Common myeloid progenitor, CD34-positive (primary cell): Measurements from ENCODE around the gene PSME2. TPM values are rescaled to one million over a fixed set of nuclear protein-coding genes. Genes with fewer than 3 reads are reported as not detected.

Experiments
- CTCF ChIA-PET: fragments of 350-600 bp; sonication (Branson Sonifier 250); formaldehyde crosslinking; loops from one replicate; lab custom pipeline; 2021; ENCODE audit warnings: antibody characterized with exemption; lab: Charles Lee
- POLR2A ChIA-PET: fragments of 350-600 bp; sonication (Branson Sonifier 250); formaldehyde crosslinking; loops from one replicate; lab custom pipeline; 2021; ENCODE audit warnings: antibody characterized with exemption; lab: Charles Lee
- DNase-seq, 3 donors: peaks; one replicate each; pipeline versions ENCODE4 v3.0.0 to v3.0.0-alpha.2; 2013
- H3K27ac ChIP-seq, 2 experiments: 1 replicate in 1 of 2; 2 replicates in 1 of 2; pipeline ENCODE4 v1.7.0; 2013; ENCODE audit warnings: inconsistent platforms in 2 of 2, low read length in 2 of 2, mild to moderate bottlenecking in 2 of 2, low read depth in 1 of 2, moderate library complexity in 1 of 2; ENCODE audit not compliant: severe bottlenecking in 2 of 2, insufficient read depth in 1 of 2, poor library complexity in 1 of 2
- H3K27me3 ChIP-seq, 5 experiments: replicated peaks in 2 of 5; 1 replicate in 3 of 5; 2 replicates in 2 of 5; pipeline versions ENCODE4 v1.6.1 to v1.7.0; 2013; ENCODE audit warnings: low read length in 4 of 5, mild to moderate bottlenecking in 2 of 5, moderate library complexity in 2 of 5, inconsistent platforms in 1 of 5; ENCODE audit not compliant: insufficient read depth in 5 of 5, control insufficient read depth in 4 of 5
- H3K36me3 ChIP-seq, 4 experiments: 1 replicate in 2 of 4; 2 replicates in 2 of 4; pipeline versions ENCODE4 v1.6.1 to v1.7.0; 2013; ENCODE audit warnings: low read length in 3 of 4, control low read depth in 1 of 4, mild to moderate bottlenecking in 1 of 4; ENCODE audit not compliant: control insufficient read depth in 4 of 4, insufficient read depth in 4 of 4
- H3K4me1 ChIP-seq, 4 experiments: 1 replicate in 3 of 4; 2 replicates in 1 of 4; pipeline versions ENCODE4 v1.6.1 to v1.7.1; 2013; ENCODE audit warnings: low read length in 3 of 4, mild to moderate bottlenecking in 3 of 4, control low read depth in 1 of 4, inconsistent platforms in 1 of 4, moderate library complexity in 1 of 4; ENCODE audit not compliant: control insufficient read depth in 4 of 4, insufficient read depth in 4 of 4; ENCODE audit errors: control extremely low read depth in 1 of 4
- H3K4me3 ChIP-seq, 7 experiments: 1 replicate in 4 of 7; 2 replicates in 3 of 7; pipeline versions ENCODE4 v1.5.1 to v1.7.0; 2013; ENCODE audit warnings: mild to moderate bottlenecking in 7 of 7, low read length in 6 of 7, moderate library complexity in 6 of 7, inconsistent platforms in 2 of 7, low read depth in 2 of 7, control low read depth in 1 of 7; ENCODE audit not compliant: insufficient read depth in 4 of 7, control insufficient read depth in 1 of 7; ENCODE audit errors: extremely low read depth in 1 of 7
- H3K9me3 ChIP-seq, 5 experiments: 1 replicate in 4 of 5; 2 replicates in 1 of 5; pipeline versions ENCODE4 v1.6.1 to v1.7.1; 2013; ENCODE audit warnings: low read length in 4 of 5, mild to moderate bottlenecking in 2 of 5, inconsistent platforms in 1 of 5, low read depth in 1 of 5, moderate library complexity in 1 of 5; ENCODE audit not compliant: control insufficient read depth in 4 of 5, insufficient read depth in 2 of 5; ENCODE audit errors: control extremely low read depth in 1 of 5
- WGBS: methylation state at CpG from one replicate; pipeline ENCODE4 v1.1.5; 2013; ENCODE audit not compliant: insufficient coverage; 5-methylcytosine and 5-hydroxymethylcytosine counted together
- polyA plus RNA-seq: library from polyadenylated mRNA; unstranded; fragments of 120-200 nt; gene quantifications from one replicate; pipeline ENCODE4 v1.2.1, GENCODE V29; 2013

PSME2 gene
- 145 TPM for polyA plus RNA-seq

- CTCF ChIA-PET = interaction anchor here (0.7 to 11.6 kb wide), 11 partner anchors 9 to 162 kb away, joined by 3 to 112 read pairs (median 4); partner anchors contain the start of genes CIDEB, DCAF11, IRF9 and NRL
- Histone ChIP-seq H3K36me3 (peaks cover 15 to 46% (median 32%) of the 10 kb centered on the region in 4 experiments), H3K4me1 (peaks cover 4 to 34% (median 32%) of the 10 kb centered on the region in 4 experiments), H3K27me3 (no peaks in the 10 kb centered on the region), H3K9me3 (no peaks in the 10 kb centered on the region), H3K27ac (peak within 1 kb of the TSS; percentile 71 to 85), H3K4me3 (peak within 1 kb of the TSS; percentile 56 to 100 (median 97))
- peak; percentile 95 to 99 (median 98) for DNase-seq
- 0% methylated on average over 13 of the region's 25 CpGs for WGBS
- POLR2A ChIA-PET = interaction anchor here (0.8 to 2.2 kb wide), 6 partner anchors 8 to 43 kb away, joined by 3 to 16 read pairs (median 4); partner anchors contain the start of genes DCAF11, IRF9 and NRL
Measured at GRCh38 chr14:24146453-24146977, at the start of gene PSME2. TSS of gene PSME2 (minus strand) at chr14:24146610. CDS start at chr14:24146581, 29 bp downstream.

- Histone ChIP-seq H3K36me3 (peaks cover 2 to 25% (median 13%) of the 10 kb centered on the region in 4 experiments), H3K4me1 (peaks cover 4 to 32% (median 25%) of the 10 kb centered on the region in 4 experiments), H3K27me3 (no peaks in the 10 kb centered on the region), H3K4me3 (peak within 1 kb of the TSS; percentile 77 to 96 (median 84)), H3K27ac (peak within 1 kb of the TSS; percentile 90 to 97), H3K9me3 (no peaks in the 10 kb centered on the region)
- WGBS = under 1% methylated on average over 87 of the region's 89 CpGs
- peak; percentile 93 to 96 (median 95) for DNase-seq
- ChIA-PET CTCF (interaction anchor here (0.7 to 1.8 kb wide), 13 partner anchors 10 to 112 kb away, joined by 3 to 6 read pairs (median 3); partner anchors contain the start of genes CIDEB and TSSK4), POLR2A (interaction anchor here (1.2 to 2.8 kb wide), 5 partner anchors 18 to 116 kb away, joined by 3 to 25 read pairs (median 5); partner anchors contain the start of genes CHMP4A, IRF9, LTB4R and REC8)
Measured at GRCh38 chr14:24195186-24196070, 49.0 kb upstream of the PSME2 start, which contains the start of gene TM9SF1. TSS of gene TM9SF1 (minus strand) at chr14:24195441. CDS start at chr14:24195019, 422 bp downstream.

DNA sequence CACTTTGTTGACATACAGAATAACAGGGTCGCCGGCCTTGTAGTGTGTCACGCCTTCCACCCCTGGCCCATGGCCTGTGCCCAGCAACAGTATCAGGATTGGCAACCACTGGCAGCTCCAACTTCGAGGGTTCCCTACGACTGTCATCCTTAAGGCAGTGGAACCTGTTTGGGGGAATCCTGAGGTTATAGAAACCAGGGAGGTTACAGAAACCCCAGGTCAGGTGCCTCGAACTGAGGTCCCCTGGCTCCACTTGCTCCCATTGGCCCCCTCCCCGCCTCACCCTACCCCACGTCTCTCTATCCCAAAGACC lies 48.4 kb upstream of the PSME2 start:
- ChIA-PET CTCF (interaction anchor here (0.7 to 1.8 kb wide), 9 partner anchors 9 to 113 kb away, joined by 3 to 6 read pairs (median 3); partner anchors contain the start of genes CIDEB, NOP9 and TSSK4), POLR2A (interaction anchor here (1.2 to 2.8 kb wide), 4 partner anchors 18 to 116 kb away, joined by 3 to 25 read pairs (median 6); partner anchors contain the start of genes CHMP4A, IRF9, LTB4R and REC8)
- WGBS = 77% methylated on average over 6 of the region's 8 CpGs
- Histone ChIP-seq H3K4me3 (peak overlapping the region; percentile 77 to 96 (median 84)), H3K4me1 (peaks cover 4 to 32% (median 25%) of the 10 kb centered on the region in 4 experiments), H3K27me3 (no peaks in the 10 kb centered on the region), H3K9me3 (no peaks in the 10 kb centered on the region), H3K36me3 (peaks cover 4 to 29% (median 16%) of the 10 kb centered on the region in 4 experiments), H3K27ac (peak overlapping the region; percentile 90 to 97)
- no peak for DNase-seq

DNA sequence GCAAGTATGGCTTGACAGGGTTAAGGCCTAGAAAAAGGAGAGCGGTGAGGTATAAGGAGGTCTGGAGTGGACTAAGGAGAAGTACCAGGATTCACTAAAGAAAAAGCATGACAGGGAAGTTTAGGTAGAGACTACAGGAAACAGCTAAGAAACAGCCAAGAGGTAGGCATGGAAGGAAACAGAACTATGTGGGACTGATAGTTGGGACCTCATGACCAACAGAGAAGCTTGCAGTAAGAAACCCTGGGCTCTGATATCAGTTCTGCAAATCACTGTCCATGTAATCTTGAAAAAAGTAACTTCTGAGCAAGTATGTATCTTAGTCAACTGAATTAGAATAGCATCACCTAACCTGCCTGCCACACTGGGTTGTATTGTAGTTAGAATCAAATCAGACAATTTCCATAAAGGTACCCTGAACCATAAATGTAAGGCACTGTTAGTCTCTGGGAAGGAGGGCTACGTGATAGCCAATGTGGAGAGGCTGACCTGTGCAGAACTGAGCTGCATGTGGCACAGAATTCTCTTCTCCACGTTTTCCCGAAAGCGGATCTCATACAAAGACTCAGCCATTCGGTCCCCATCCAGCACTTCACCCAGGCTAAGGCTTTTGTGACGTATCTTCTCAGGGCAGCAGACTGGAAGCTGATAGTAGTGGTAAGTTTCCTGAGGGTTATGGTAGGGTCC lies 47.9 kb upstream of the PSME2 start:
- Histone ChIP-seq H3K27ac (peak overlapping the region in 1 of 2 experiments; percentile 97), H3K36me3 (peaks cover 4 to 29% (median 16%) of the 10 kb centered on the region in 4 experiments), H3K4me3 (peak overlapping the region in 5 of 7 experiments; percentile 82 to 91 (median 84)), H3K27me3 (no peaks in the 10 kb centered on the region), H3K9me3 (no peaks in the 10 kb centered on the region), H3K4me1 (peaks cover 4 to 36% (median 27%) of the 10 kb centered on the region in 4 experiments)
- POLR2A ChIA-PET = interaction anchor here (1.4 to 2.8 kb wide), 3 partner anchors 19 to 33 kb away, joined by 3 to 25 read pairs (median 7); partner anchors contain the start of genes CHMP4A, IRF9 and REC8
- DNase-seq = no peak
- 98% methylated on average over 6 of the region's 7 CpGs for WGBS
- CTCF ChIA-PET = interaction anchor here (0.7 to 1.5 kb wide), 5 partner anchors 9 to 106 kb away, joined by 3 to 5 read pairs (median 3); partner anchors contain the start of gene NOP9

DNA sequence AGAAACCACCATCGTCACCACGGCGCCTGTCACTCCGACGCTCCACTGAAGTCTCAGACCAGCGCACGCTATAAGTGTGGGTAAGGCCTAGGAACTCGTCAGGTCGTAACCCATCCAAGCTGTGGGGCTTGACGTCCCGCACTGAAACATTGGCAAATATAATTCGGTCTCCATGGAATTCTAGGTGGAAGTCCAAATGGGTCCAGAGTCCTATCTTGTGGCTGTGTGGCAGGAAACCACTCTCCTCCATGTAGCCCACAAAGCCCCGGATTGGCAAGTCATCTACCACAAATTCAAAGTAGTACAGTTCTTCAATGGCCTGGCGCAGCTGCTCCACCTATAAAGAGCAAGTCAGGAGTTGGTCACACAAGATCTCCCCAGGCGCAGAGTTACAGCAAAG lies 46.5 kb upstream of the PSME2 start:
- Histone ChIP-seq H3K4me1 (peaks cover 4 to 49% (median 37%) of the 10 kb centered on the region in 4 experiments), H3K27me3 (no peaks in the 10 kb centered on the region), H3K27ac (no peak overlapping the region), H3K9me3 (no peaks in the 10 kb centered on the region), H3K4me3 (no peak overlapping the region), H3K36me3 (peaks cover 4 to 26% (median 15%) of the 10 kb centered on the region in 4 experiments)
- DNase-seq = no peak
- ChIA-PET POLR2A (no interaction called here), CTCF (no interaction called here)
- 91% methylated on average over 13 of the region's 15 CpGs for WGBS

DNA sequence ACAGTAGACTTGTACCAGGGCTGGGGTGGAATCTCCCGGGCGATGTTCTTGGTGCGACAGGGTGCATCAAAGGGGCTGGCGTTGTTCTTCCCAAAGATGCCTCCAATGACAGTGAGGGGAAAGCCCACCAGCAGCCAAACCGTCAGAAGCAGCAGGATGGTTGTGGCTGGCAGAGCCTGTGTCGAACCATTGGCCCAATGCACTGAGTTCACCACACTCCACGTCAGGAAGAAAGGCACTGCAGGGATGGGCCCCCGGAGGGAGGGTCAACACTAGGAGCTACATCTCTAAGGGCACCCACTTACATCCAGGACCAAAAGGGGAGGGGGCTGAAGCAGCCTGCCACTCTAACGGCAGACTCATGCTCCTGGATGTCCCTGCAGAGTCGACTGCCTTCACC lies 44.0 kb upstream of the PSME2 start:
- CTCF ChIA-PET = interaction anchor here (0.9 to 2.8 kb wide), 2 partner anchors 16 to 118 kb away, joined by 3 to 10 read pairs; partner anchors contain the start of genes CIDEB and TSSK4

More for the DNA sequence above, 44.0 kb upstream of the PSME2 start:
- 94% methylated on average over 8 of the region's 10 CpGs for WGBS
- Histone ChIP-seq H3K27ac (no peak overlapping the region), H3K4me1 (peaks cover 0 to 39% (median 31%) of the 10 kb centered on the region in 4 experiments), H3K27me3 (no peaks in the 10 kb centered on the region), H3K4me3 (no peak overlapping the region), H3K9me3 (no peaks in the 10 kb centered on the region), H3K36me3 (peaks cover 12 to 50% (median 27%) of the 10 kb centered on the region in 4 experiments)
- POLR2A ChIA-PET = no interaction called here
- DNase-seq = no peak
